Calu3 (cell line): ENCODE results near the gene EMD. TPM values are rescaled to one million over a fixed set of nuclear protein-coding genes. Genes with fewer than 3 reads are reported as not detected.

Source experiments
- BruUV-seq: library from RNA; stranded (reverse); fragments of 400-500 nt; replicated peaks from 2 replicates; lab custom pipeline; 2021; lab: Mats Ljungman, UMichigan
- CTCF ChIA-PET: fragments of 300-600 bp; sonication (Branson Sonifier 250); formaldehyde crosslinking; loops from one replicate; lab custom pipeline; 2022; ENCODE audit warnings: antibody characterized with exemption; lab: Charles Lee
- DNase-seq: peaks from one replicate; pipeline ENCODE4 v3.0.0; 2022
- H3K27ac Mint-ChIP-seq: one replicate; pipeline ENCODE4 v1.8.0; 2022; ENCODE audit warnings: mixed read lengths; ENCODE audit not compliant: unreplicated experiment
- H3K27me3 Mint-ChIP-seq: one replicate; pipeline ENCODE4 v1.8.0; 2022; ENCODE audit warnings: mixed read lengths; ENCODE audit not compliant: unreplicated experiment
- H3K36me3 Mint-ChIP-seq: one replicate; pipeline ENCODE4 v1.8.0; 2022; ENCODE audit warnings: mild to moderate bottlenecking, moderate library complexity, mixed read lengths; ENCODE audit not compliant: insufficient read depth, unreplicated experiment
- H3K4me1 Mint-ChIP-seq: one replicate; pipeline ENCODE4 v1.8.0; 2022; ENCODE audit warnings: mild to moderate bottlenecking, low read depth, mixed read lengths; ENCODE audit not compliant: unreplicated experiment
- H3K4me3 Mint-ChIP-seq: one replicate; pipeline ENCODE4 v1.8.0; 2022; ENCODE audit warnings: mild to moderate bottlenecking, low read depth, moderate library complexity, mixed read lengths; ENCODE audit not compliant: unreplicated experiment
- H3K9me3 Mint-ChIP-seq: one replicate; pipeline ENCODE4 v1.8.0; 2022; ENCODE audit warnings: low read depth, mixed read lengths; ENCODE audit not compliant: unreplicated experiment
- CTCF ChIP-seq: fragments of 200-600 bp; IDR thresholded peaks from one replicate; pipeline ENCODE4 v1.8.0; 2022; ENCODE audit warnings: antibody characterized with exemption; ENCODE audit not compliant: unreplicated experiment
- intact Hi-C: fragments of 100-400 bp; cut with micrococcal nuclease; formaldehyde crosslinking; loops from one replicate; pipeline ENCODE4 v1.10.0; 2022; ENCODE audit not compliant: unreplicated experiment
- total RNA-seq: library from RNA; stranded (reverse); gene quantifications from 2 replicates; pipeline ENCODE4 v1.2.3, GENCODE V29; 2022

EMD gene
- total RNA-seq, 1 experiment from 2014 or later = 75.1 TPM

- no TSS peak for BruUV-seq
- intact Hi-C loops = no loop called here
- CTCF ChIA-PET = interaction anchor here (0.7 to 1.0 kb wide), 2 partner anchors 113 to 432 kb away, joined by 3 read pairs; no protein-coding TSS in a partner anchor
- Mint-ChIP-seq H3K27me3 (no peaks in the 10 kb centered on the region), H3K36me3 (peaks cover 56% of the 10 kb centered on the region), H3K4me1 (peaks cover 12% of the 10 kb centered on the region), H3K27ac (peak overlapping the region; percentile 86), H3K9me3 (no peaks in the 10 kb centered on the region), H3K4me3 (peak overlapping the region; percentile 81)
- no peak for TF ChIP-seq CTCF
- DNase-seq = no peak
Observed at GRCh38 chrX:154379569-154379951, 465 bp downstream of the EMD start.

DNA sequence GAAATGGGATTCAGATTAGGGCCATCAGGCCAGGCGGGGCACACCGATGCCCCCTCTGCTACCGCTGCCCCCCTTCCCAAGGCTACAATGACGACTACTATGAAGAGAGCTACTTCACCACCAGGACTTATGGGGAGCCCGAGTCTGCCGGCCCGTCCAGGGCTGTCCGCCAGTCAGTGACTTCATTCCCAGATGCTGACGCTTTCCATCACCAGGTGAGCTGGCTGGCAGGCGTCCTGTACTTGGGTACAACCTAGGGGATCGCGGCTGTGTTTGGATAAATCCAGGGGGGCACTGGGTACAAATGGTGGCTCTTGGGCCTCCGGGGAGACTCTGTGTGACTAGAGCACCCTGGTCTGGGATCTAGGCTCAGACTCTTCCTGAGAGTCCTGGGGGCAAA is 1.1 kb downstream of the EMD start:
- CTCF ChIA-PET = no interaction called here
- Mint-ChIP-seq H3K27me3 (no peaks in the 10 kb centered on the region), H3K27ac (peak overlapping the region; percentile 86), H3K36me3 (peaks cover 50% of the 10 kb centered on the region), H3K4me3 (peak overlapping the region; percentile 81), H3K9me3 (no peaks in the 10 kb centered on the region), H3K4me1 (peaks cover 12% of the 10 kb centered on the region)
- BruUV-seq = TSS peak; percentile 77
- DNase-seq = no peak
- no peak for TF ChIP-seq CTCF
- intact Hi-C loops = no loop called here

DNA sequence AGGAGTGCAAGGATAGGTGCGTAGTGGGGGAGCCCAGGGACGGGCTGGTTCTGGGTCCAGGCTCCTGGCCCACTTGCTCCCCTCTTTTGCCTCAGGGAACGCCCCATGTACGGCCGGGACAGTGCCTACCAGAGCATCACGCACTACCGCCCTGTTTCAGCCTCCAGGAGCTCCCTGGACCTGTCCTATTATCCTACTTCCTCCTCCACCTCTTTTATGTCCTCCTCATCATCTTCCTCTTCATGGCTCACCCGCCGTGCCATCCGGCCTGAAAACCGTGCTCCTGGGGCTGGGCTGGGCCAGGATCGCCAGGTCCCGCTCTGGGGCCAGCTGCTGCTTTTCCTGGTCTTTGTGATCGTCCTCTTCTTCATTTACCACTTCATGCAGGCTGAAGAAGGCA is 1.7 kb downstream of the EMD start:
- BruUV-seq = no TSS peak
- H3K36me3 Mint-ChIP-seq = peaks cover 48% of the 10 kb centered on the region
- peak overlapping the region; percentile 81 for H3K4me3 Mint-ChIP-seq
- H3K4me1 Mint-ChIP-seq = peaks cover 12% of the 10 kb centered on the region
- H3K9me3 Mint-ChIP-seq = no peaks in the 10 kb centered on the region
- no peak for TF ChIP-seq CTCF
- H3K27ac Mint-ChIP-seq = peak overlapping the region; percentile 86
- intact Hi-C loops = no loop called here
- H3K27me3 Mint-ChIP-seq = no peaks in the 10 kb centered on the region
- CTCF ChIA-PET = no interaction called here
- DNase-seq = no peak

GRCh38 chrX:154381271-154381670 is 2.2 kb downstream of the EMD start:
- no peak for TF ChIP-seq CTCF
- Mint-ChIP-seq H3K4me3 (peak overlapping the region; percentile 81), H3K27me3 (no peaks in the 10 kb centered on the region), H3K27ac (peak overlapping the region; percentile 86), H3K4me1 (peaks cover 12% of the 10 kb centered on the region), H3K36me3 (peaks cover 48% of the 10 kb centered on the region), H3K9me3 (no peaks in the 10 kb centered on the region)
- BruUV-seq = no TSS peak
- DNase-seq = no peak
- intact Hi-C loops = no loop called here
- CTCF ChIA-PET = interaction anchor here (1.7 kb wide), 1 partner anchor 8 kb away, joined by 8 read pairs; no protein-coding TSS in a partner anchor
